Gastroesophageal sphincter (tissue), 3 donors: ENCODE data around the gene SEMA3F.

Source experiments
- CTCF ChIP-seq, 4 experiments: fragments of 200-600 bp in 2 of 4; fragments of 450-650 bp in 2 of 4; sonication (generic) in 1 of 4; IDR thresholded peaks; one replicate each; pipeline ENCODE4 v1.5.1; 2017 to 2019; ENCODE audit warnings: antibody characterized with exemption in 4 of 4, mild to moderate bottlenecking in 2 of 4, moderate library complexity in 2 of 4
- POLR2A ChIP-seq, 2 donors: fragments of 450-650 bp; IDR thresholded peaks; one replicate each; pipeline ENCODE4 v1.6.1; 2017; ENCODE audit warnings: antibody characterized with exemption in 2 of 2, mild to moderate bottlenecking in 2 of 2, moderate library complexity in 1 of 2
- POLR2AphosphoS5 ChIP-seq: sonication (generic); formaldehyde crosslinking; IDR thresholded peaks from one replicate; pipeline ENCODE4 v1.6.1; 2017; ENCODE audit warnings: antibody characterized with exemption

- no peak for TF ChIP-seq CTCF (IDR thresholded peaks at IDR 0.05)
- no peak for TF ChIP-seq POLR2A (IDR thresholded peaks at IDR 0.05)
- TF ChIP-seq POLR2AphosphoS5, result no peak
Measured at GRCh38 chr3:50169232-50169832, 14.2 kb downstream of the SEMA3F start.
